H9 (cell line): ENCODE data around the gene AMIGO3. TPM values are rescaled to one million over a fixed set of nuclear protein-coding genes. Genes with fewer than 3 reads are reported as not detected.

Experiments used
- DNase-seq: peaks from one replicate; pipeline ENCODE4 v3.0.0-alpha.2; 2017
- H2AFZ ChIP-seq: one replicate; pipeline ENCODE4 v1.6.1; 2013; ENCODE audit warnings: mild to moderate bottlenecking, low read length, control low read depth, moderate library complexity
- H2AK5ac ChIP-seq: 2 replicates; pipeline ENCODE4 v1.6.1; 2013; ENCODE audit warnings: low read length, control low read depth, mixed read lengths; ENCODE audit not compliant: insufficient read length
- H2BK120ac ChIP-seq: one replicate; pipeline ENCODE4 v1.6.1; 2013; ENCODE audit warnings: low read depth, mild to moderate bottlenecking, low read length, control low read depth, inconsistent platforms; ENCODE audit not compliant: poor library complexity, severe bottlenecking
- H2BK12ac ChIP-seq: 2 replicates; pipeline ENCODE4 v1.6.1; 2013; ENCODE audit warnings: low read length, control low read depth, mixed read lengths, low read depth; ENCODE audit not compliant: insufficient read length
- H2BK15ac ChIP-seq: 2 replicates; pipeline ENCODE4 v1.6.1; 2013; ENCODE audit warnings: low read depth, low read length, control low read depth
- H2BK20ac ChIP-seq: one replicate; pipeline ENCODE4 v1.6.1; 2013; ENCODE audit warnings: low read depth, mild to moderate bottlenecking, low read length, control low read depth, inconsistent platforms; ENCODE audit not compliant: poor library complexity, severe bottlenecking
- H2BK5ac ChIP-seq: 2 replicates; pipeline ENCODE4 v1.6.1; 2013; ENCODE audit warnings: low read length, control low read depth, mixed read lengths; ENCODE audit not compliant: insufficient read length
- H3K14ac ChIP-seq: 2 replicates; pipeline ENCODE4 v1.6.1; 2013; ENCODE audit warnings: low read length, control low read depth; ENCODE audit not compliant: insufficient read depth
- H3K18ac ChIP-seq: 2 replicates; pipeline ENCODE4 v1.6.1; 2013; ENCODE audit warnings: low read depth, mild to moderate bottlenecking, mixed read lengths, low read length, control low read depth; ENCODE audit not compliant: insufficient read length
- H3K23ac ChIP-seq: 2 replicates; pipeline ENCODE4 v1.6.1; 2013; ENCODE audit warnings: low read length, control low read depth, mixed read lengths, low read depth; ENCODE audit not compliant: insufficient read length
- H3K23me2 ChIP-seq: 2 replicates; pipeline ENCODE4 v1.6.1; 2013; ENCODE audit warnings: low read depth, mild to moderate bottlenecking, mixed read lengths, low read length, control low read depth; ENCODE audit not compliant: insufficient read length, poor library complexity, severe bottlenecking
- H3K27ac ChIP-seq: 2 replicates; pipeline ENCODE4 v1.5.1; 2013; ENCODE audit warnings: low read length, control low read depth, mixed read lengths, low read depth; ENCODE audit not compliant: insufficient read length
- H3K27me3 ChIP-seq: 2 replicates; pipeline ENCODE4 v1.6.1; 2013; ENCODE audit warnings: low read length, control low read depth, inconsistent platforms; ENCODE audit not compliant: insufficient read depth
- H3K4ac ChIP-seq: 2 replicates; pipeline ENCODE4 v1.6.1; 2013; ENCODE audit warnings: low read depth, mild to moderate bottlenecking, control low read depth, inconsistent platforms, low read length, moderate library complexity
- H3K4me1 ChIP-seq: 2 replicates; pipeline ENCODE4 v1.6.1; 2013; ENCODE audit warnings: low read length, control low read depth, inconsistent platforms; ENCODE audit not compliant: insufficient read depth
- H3K4me2 ChIP-seq: 2 replicates; pipeline ENCODE4 v1.6.1; 2013; ENCODE audit warnings: low read length, control low read depth, mixed read lengths; ENCODE audit not compliant: insufficient read length, insufficient read depth
- H3K56ac ChIP-seq: 2 replicates; pipeline ENCODE4 v1.6.1; 2013; ENCODE audit warnings: low read depth, mild to moderate bottlenecking, mixed read lengths, low read length, control low read depth; ENCODE audit not compliant: insufficient read length
- H3K79me1 ChIP-seq: 2 replicates; pipeline ENCODE4 v1.6.1; 2013; ENCODE audit warnings: low read depth, mild to moderate bottlenecking, moderate library complexity, low read length, control low read depth, inconsistent platforms; ENCODE audit not compliant: insufficient read depth, poor library complexity, severe bottlenecking
- H3K79me2 ChIP-seq: 2 replicates; pipeline ENCODE4 v1.6.1; 2013; ENCODE audit warnings: low read length, control low read depth, inconsistent platforms; ENCODE audit not compliant: insufficient read depth
- H3K9ac ChIP-seq: 2 replicates; pipeline ENCODE4 v1.6.1; 2013; ENCODE audit warnings: low read length, control low read depth, mixed read lengths; ENCODE audit not compliant: insufficient read length; ENCODE audit errors: extremely low read depth
- H3K9me3 ChIP-seq: one replicate; pipeline ENCODE4 v1.6.1; 2013; ENCODE audit warnings: low read depth, low read length, inconsistent platforms; ENCODE audit not compliant: control insufficient read depth
- H3T11ph ChIP-seq: one replicate; pipeline ENCODE4 v1.6.1; 2013; ENCODE audit warnings: mild to moderate bottlenecking, low read length, control low read depth, inconsistent platforms
- H4K20me1 ChIP-seq: one replicate; pipeline ENCODE4 v1.6.1; 2013; ENCODE audit not compliant: control insufficient read depth, insufficient read length, insufficient read depth
- H4K5ac ChIP-seq: 2 replicates; pipeline ENCODE4 v1.6.1; 2013; ENCODE audit warnings: low read depth, mild to moderate bottlenecking, mixed read lengths, low read length, control low read depth; ENCODE audit not compliant: insufficient read length
- H4K8ac ChIP-seq: replicated peaks from 2 replicates; pipeline ENCODE4 v1.6.1; 2013; ENCODE audit warnings: low read length, control low read depth, mixed read lengths, low read depth; ENCODE audit not compliant: insufficient read length
- H4K91ac ChIP-seq: 2 replicates; pipeline ENCODE4 v1.6.1; 2013; ENCODE audit warnings: low read depth, mild to moderate bottlenecking, moderate library complexity, mixed read lengths, low read length, control low read depth; ENCODE audit not compliant: insufficient read length
- H3K27ac Mint-ChIP-seq, 3 experiments: 2 replicates in 2 of 3; 3 replicates in 1 of 3; pipeline ENCODE4 v1.8.0; 2020 to 2021; ENCODE audit warnings: mixed read lengths in 3 of 3, mild to moderate bottlenecking in 1 of 3, moderate library complexity in 1 of 3
- H3K27me3 Mint-ChIP-seq: 2 replicates; pipeline ENCODE4 v1.8.0; 2021; ENCODE audit warnings: low read depth, mild to moderate bottlenecking, moderate library complexity, mixed read lengths
- H3K36me3 Mint-ChIP-seq, 3 experiments: 2 replicates in 2 of 3; 3 replicates in 1 of 3; pipeline ENCODE4 v1.8.0; 2020 to 2021; ENCODE audit warnings: low read depth in 3 of 3, mixed read lengths in 3 of 3; ENCODE audit not compliant: insufficient read depth in 1 of 3
- H3K4me1 Mint-ChIP-seq, 2 experiments: 2 replicates each; pipeline ENCODE4 v1.8.0; 2020; ENCODE audit warnings: mixed read lengths in 2 of 2
- H3K4me3 Mint-ChIP-seq, 2 experiments: 2 replicates in 1 of 2; 3 replicates in 1 of 2; pipeline ENCODE4 v1.8.0; 2020 to 2021; ENCODE audit warnings: mild to moderate bottlenecking in 2 of 2, mixed read lengths in 2 of 2, moderate library complexity in 1 of 2
- H3K9me3 Mint-ChIP-seq, 2 experiments: 2 replicates in 1 of 2; 3 replicates in 1 of 2; pipeline ENCODE4 v1.8.0; 2020; ENCODE audit warnings: mild to moderate bottlenecking in 2 of 2, mixed read lengths in 2 of 2, moderate library complexity in 1 of 2
- WGBS: extraction: QIAGEN DNeasy Blood & Tissue Kit; methylation state at CpG from one replicate; pipeline ENCODE4 v1.1.7; 2013; ENCODE audit warnings: missing lambda C conversion rate, low lambda C conversion rate, mixed read lengths; ENCODE audit not compliant: insufficient read length; ENCODE audit errors: extremely low coverage; 5-methylcytosine and 5-hydroxymethylcytosine counted together
- total RNA-seq: library from RNA; stranded (reverse); gene quantifications from 2 replicates; pipeline ENCODE4 v1.2.1, GENCODE V29; 2021
- TF ChIP-seq, protein P1 (sequence below): fragments of 200-600 bp; sonication (generic); conservative IDR thresholded peaks from 3 replicates; pipeline ENCODE4 v1.8.0; 2021; ENCODE audit warnings: antibody characterized with exemption, mild to moderate bottlenecking

AMIGO3 gene
- total RNA-seq, 1 experiment from 2014 or later, result 3.8 TPM

DNA sequence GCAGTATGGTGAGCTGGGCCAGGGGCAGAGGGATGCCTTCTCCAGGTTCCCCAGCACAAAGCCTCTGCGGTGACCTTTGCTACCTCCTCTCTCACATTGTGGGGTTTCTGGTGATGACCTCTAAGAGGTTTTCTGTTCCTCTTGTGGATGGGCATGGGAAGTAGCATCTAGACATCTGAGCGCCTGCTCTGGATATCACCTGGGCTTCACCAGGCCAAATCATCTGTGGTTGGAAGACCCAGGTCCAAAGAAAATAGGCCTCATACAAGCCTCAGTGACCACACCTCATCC, 38.3 kb downstream of the AMIGO3 start:
- Histone ChIP-seq H3K4me2 (no peak overlapping the region), H2BK5ac (no peak overlapping the region), H3K27me3 (no peaks in the 10 kb centered on the region), H3T11ph (no peak overlapping the region), H2AK5ac (no peak overlapping the region), H3K4ac (no peak overlapping the region), H4K8ac (no peak overlapping the region), H2BK20ac (no peak overlapping the region), H2BK12ac (no peak overlapping the region), H3K79me2 (no peaks in the 10 kb centered on the region), H3K23ac (no peak overlapping the region), H3K9ac (no peak overlapping the region), H3K14ac (no peak overlapping the region), H3K4me1 (no peaks in the 10 kb centered on the region), H3K79me1 (no peaks in the 10 kb centered on the region), H2AFZ (no peak overlapping the region), H4K5ac (no peak overlapping the region), H3K18ac (no peak overlapping the region), H3K56ac (no peak overlapping the region), H2BK15ac (no peak overlapping the region), H3K9me3 (no peaks in the 10 kb centered on the region), H3K27ac (no peak overlapping the region), H4K91ac (no peak overlapping the region), H3K23me2 (no peaks in the 10 kb centered on the region), H4K20me1 (no peaks in the 10 kb centered on the region), H2BK120ac (no peak overlapping the region)
- TF ChIP-seq, protein P1, sequence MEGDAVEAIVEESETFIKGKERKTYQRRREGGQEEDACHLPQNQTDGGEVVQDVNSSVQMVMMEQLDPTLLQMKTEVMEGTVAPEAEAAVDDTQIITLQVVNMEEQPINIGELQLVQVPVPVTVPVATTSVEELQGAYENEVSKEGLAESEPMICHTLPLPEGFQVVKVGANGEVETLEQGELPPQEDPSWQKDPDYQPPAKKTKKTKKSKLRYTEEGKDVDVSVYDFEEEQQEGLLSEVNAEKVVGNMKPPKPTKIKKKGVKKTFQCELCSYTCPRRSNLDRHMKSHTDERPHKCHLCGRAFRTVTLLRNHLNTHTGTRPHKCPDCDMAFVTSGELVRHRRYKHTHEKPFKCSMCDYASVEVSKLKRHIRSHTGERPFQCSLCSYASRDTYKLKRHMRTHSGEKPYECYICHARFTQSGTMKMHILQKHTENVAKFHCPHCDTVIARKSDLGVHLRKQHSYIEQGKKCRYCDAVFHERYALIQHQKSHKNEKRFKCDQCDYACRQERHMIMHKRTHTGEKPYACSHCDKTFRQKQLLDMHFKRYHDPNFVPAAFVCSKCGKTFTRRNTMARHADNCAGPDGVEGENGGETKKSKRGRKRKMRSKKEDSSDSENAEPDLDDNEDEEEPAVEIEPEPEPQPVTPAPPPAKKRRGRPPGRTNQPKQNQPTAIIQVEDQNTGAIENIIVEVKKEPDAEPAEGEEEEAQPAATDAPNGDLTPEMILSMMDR, result no peak
- H3K4me3 Mint-ChIP-seq, result no peak overlapping the region
- H3K36me3 Mint-ChIP-seq, result peaks cover 33 to 73% (median 66%) of the 10 kb centered on the region in 3 experiments; a peak in 6 of 7 replicates
- no peaks in the 10 kb centered on the region for H3K27me3 Mint-ChIP-seq
- H3K4me1 Mint-ChIP-seq, result peaks cover 4% of the 10 kb centered on the region in 2 experiments
- no peaks in the 10 kb centered on the region for H3K9me3 Mint-ChIP-seq
- no peak for DNase-seq
- H3K27ac Mint-ChIP-seq, result no peak overlapping the region
- no CpG with 5 or more reads among the region's 2 CpGs for WGBS
